ENCODE measurements around the gene HPCA.

Gene HPCA

GRCh38 chr1:32919811-32920733 is 33.8 kb downstream of the HPCA start:
- Histone ChIP-seq H2AFZ (no peak overlapping the region), H3K36me3 (ENCODE audit: control insufficient read depth, insufficient read depth, low read length) (no peaks in the 10 kb centered on the region), H3K4me3 (ENCODE audit: low read depth, low read length) (no peak overlapping the region), H3K4me1 (no peaks in the 10 kb centered on the region), H3K79me2 (no peaks in the 10 kb centered on the region), H3K9ac (no peak overlapping the region), H3K27ac (no peak overlapping the region), H3K9me3 (ENCODE audit: control insufficient read depth, low read length) (no peaks in the 10 kb centered on the region), H3K4me2 (ENCODE audit: low read length) (no peak overlapping the region), H3K27me3 (ENCODE audit: control insufficient read depth, insufficient read depth, low read length) (no peaks in the 10 kb centered on the region)
- TF ChIP-seq CTCF (IDR thresholded peaks at IDR 0.05), result no peak

GRCh38 chr1:32920833-32921232 is 34.5 kb downstream of the HPCA start:
- no peak overlapping the region for H3K4me3 ChIP-seq (ENCODE audit: low read depth, low read length)
- no peak overlapping the region for H3K9ac ChIP-seq
- H3K79me2 ChIP-seq, result no peaks in the 10 kb centered on the region
- H3K36me3 ChIP-seq (ENCODE audit: control insufficient read depth, insufficient read depth, low read length), result no peaks in the 10 kb centered on the region
- H3K4me1 ChIP-seq, result no peaks in the 10 kb centered on the region
- H3K9me3 ChIP-seq (ENCODE audit: control insufficient read depth, low read length), result no peaks in the 10 kb centered on the region
- no peak for TF ChIP-seq CTCF (IDR thresholded peaks at IDR 0.05)
- H3K27me3 ChIP-seq (ENCODE audit: control insufficient read depth, insufficient read depth, low read length), result no peaks in the 10 kb centered on the region
- no peak overlapping the region for H2AFZ ChIP-seq
- H3K4me2 ChIP-seq (ENCODE audit: low read length), result no peak overlapping the region
- H3K27ac ChIP-seq, result no peak overlapping the region

GRCh38 chr1:32924881-32925344 is 38.6 kb downstream of the HPCA start:
- Histone ChIP-seq H3K27me3 (ENCODE audit: control insufficient read depth, insufficient read depth, low read length) (no peaks in the 10 kb centered on the region), H3K36me3 (ENCODE audit: control insufficient read depth, insufficient read depth, low read length) (no peaks in the 10 kb centered on the region), H3K4me3 (ENCODE audit: low read depth, low read length) (no peak overlapping the region), H2AFZ (peak overlapping the region; percentile 50), H3K79me2 (no peaks in the 10 kb centered on the region), H3K4me2 (ENCODE audit: low read length) (no peak overlapping the region), H3K9ac (no peak overlapping the region), H3K9me3 (ENCODE audit: control insufficient read depth, low read length) (no peaks in the 10 kb centered on the region), H3K4me1 (no peaks in the 10 kb centered on the region), H3K27ac (no peak overlapping the region)
- TF ChIP-seq CTCF (IDR thresholded peaks at IDR 0.05), result no peak

- no peaks in the 10 kb centered on the region for H3K27me3 ChIP-seq (ENCODE audit: control insufficient read depth, insufficient read depth, low read length)
These were observed 39.3 kb downstream of the HPCA start for GRCh38 chr1:32925403-32926162.

More at GRCh38 chr1:32925403-32926162, 39.3 kb downstream of the HPCA start:
- H3K79me2 ChIP-seq, result no peaks in the 10 kb centered on the region
- H3K4me3 ChIP-seq (ENCODE audit: low read depth, low read length), result no peak overlapping the region
- H3K27ac ChIP-seq, result no peak overlapping the region
- no peak overlapping the region for H2AFZ ChIP-seq
- no peak for TF ChIP-seq CTCF (IDR thresholded peaks at IDR 0.05)
- no peak overlapping the region for H3K9ac ChIP-seq
- no peaks in the 10 kb centered on the region for H3K4me1 ChIP-seq
- H3K9me3 ChIP-seq (ENCODE audit: control insufficient read depth, low read length), result no peaks in the 10 kb centered on the region
- no peaks in the 10 kb centered on the region for H3K36me3 ChIP-seq (ENCODE audit: control insufficient read depth, insufficient read depth, low read length)
- H3K4me2 ChIP-seq (ENCODE audit: low read length), result no peak overlapping the region
